HL-60 (cell line): Measurements from ENCODE around the gene TMC1.

Experiments used
- DNase-seq, 2 experiments: peaks; one replicate each; pipeline ENCODE4 v3.0.0-alpha.2; 2010 to 2020; ENCODE audit warnings: low read depth in 1 of 2, low spot score in 1 of 2
- H3K27ac ChIP-seq: fragments of 250-450 bp; sonication (Bioruptor Pico); replicated peaks from 2 replicates; pipeline ENCODE4 v1.5.1; 2020; ENCODE audit warnings: mild to moderate bottlenecking, moderate library complexity
- H3K27me3 ChIP-seq: fragments of 250-450 bp; sonication (Bioruptor Pico); 2 replicates; pipeline ENCODE4 v1.5.1; 2021; ENCODE audit warnings: mild to moderate bottlenecking, moderate library complexity; ENCODE audit not compliant: insufficient read depth, poor library complexity, severe bottlenecking
- H3K4me3 ChIP-seq: replicated peaks from 2 replicates; pipeline ENCODE4 v1.5.1; 2011; ENCODE audit warnings: mild to moderate bottlenecking, control low read depth, low read length; ENCODE audit not compliant: insufficient read depth
- CTCF ChIP-seq: IDR thresholded peaks from one replicate; pipeline ENCODE4 v1.5.1; 2011; ENCODE audit warnings: low read length, control low read depth, inconsistent platforms; ENCODE audit not compliant: insufficient read depth
- GABPA ChIP-seq: IDR thresholded peaks from 2 replicates; pipeline ENCODE4 v1.6.1; 2012; ENCODE audit warnings: low read depth
- POLR2AphosphoS5 ChIP-seq: IDR thresholded peaks from 2 replicates; pipeline ENCODE4 v1.6.1; 2012; ENCODE audit warnings: low read depth
- REST ChIP-seq: IDR thresholded peaks from 2 replicates; pipeline ENCODE4 v1.6.1; 2012; ENCODE audit warnings: low read depth; ENCODE audit not compliant: insufficient replicate concordance
- SPI1 ChIP-seq: IDR thresholded peaks from 2 replicates; pipeline ENCODE4 v1.6.1; 2012; ENCODE audit warnings: low read depth, mild to moderate bottlenecking, borderline replicate concordance

TMC1 gene

GRCh38 chr9:72575666-72576065 lies 54.3 kb downstream of the TMC1 start:
- no peak for DNase-seq
- H3K27me3 ChIP-seq: no peaks in the 10 kb centered on the region
- H3K27ac ChIP-seq: no peak overlapping the region
- H3K4me3 ChIP-seq: no peak overlapping the region
- TF ChIP-seq SPI1 (no peak), POLR2AphosphoS5 (no peak), REST (no peak), GABPA (no peak), CTCF (no peak)

GRCh38 chr9:72576087-72576486 lies 54.7 kb downstream of the TMC1 start:
- Histone ChIP-seq H3K27me3 (no peaks in the 10 kb centered on the region), H3K27ac (no peak overlapping the region), H3K4me3 (no peak overlapping the region)
- TF ChIP-seq CTCF: no peak
- TF ChIP-seq POLR2AphosphoS5: no peak
- TF ChIP-seq GABPA: no peak
- no peak for DNase-seq

GRCh38 chr9:72577212-72577753 lies 55.9 kb downstream of the TMC1 start:
- Histone ChIP-seq H3K27me3 (no peaks in the 10 kb centered on the region), H3K27ac (no peak overlapping the region), H3K4me3 (no peak overlapping the region)
- TF ChIP-seq GABPA (no peak), CTCF (no peak), SPI1 (no peak), REST (no peak), POLR2AphosphoS5 (no peak)
- DNase-seq: no peak

GRCh38 chr9:72579190-72579589 lies 57.8 kb downstream of the TMC1 start:
- no peak for DNase-seq
- Histone ChIP-seq H3K27me3 (no peaks in the 10 kb centered on the region), H3K4me3 (no peak overlapping the region), H3K27ac (no peak overlapping the region)
- TF ChIP-seq GABPA (no peak), CTCF (no peak), REST (no peak), SPI1 (no peak), POLR2AphosphoS5 (no peak)
